GM23248 (cell line): Measurements from ENCODE around the gene SMYD1. TPM values are rescaled to one million over a fixed set of nuclear protein-coding genes. Genes with fewer than 3 reads are reported as not detected.

Source experiments
- DNase-seq: peaks from one replicate; pipeline ENCODE4 v3.0.0-alpha.2; 2015
- H2AFZ ChIP-seq: fragments of 200-600 bp; sonication (generic); 2 replicates; pipeline ENCODE4 v1.6.1; 2016; ENCODE audit warnings: antibody characterized with exemption
- H3F3A ChIP-seq: fragments of 200-600 bp; sonication (generic); 2 replicates; pipeline ENCODE4 v1.6.1; 2016; ENCODE audit warnings: mild to moderate bottlenecking, antibody characterized with exemption, mixed run types; ENCODE audit not compliant: insufficient read depth
- H3K27ac ChIP-seq: fragments of 200-600 bp; sonication (generic); 2 replicates; pipeline ENCODE4 v1.5.1; 2016; ENCODE audit warnings: mild to moderate bottlenecking
- H3K27me3 ChIP-seq: fragments of 200-600 bp; sonication (generic); replicated peaks from 2 replicates; pipeline ENCODE4 v1.6.1; 2016; ENCODE audit warnings: mild to moderate bottlenecking; ENCODE audit not compliant: insufficient read depth
- H3K36me3 ChIP-seq: fragments of 200-600 bp; sonication (generic); 2 replicates; pipeline ENCODE4 v1.6.1; 2016; ENCODE audit warnings: low read depth, mild to moderate bottlenecking
- H3K4me1 ChIP-seq: fragments of 200-600 bp; sonication (generic); 2 replicates; pipeline ENCODE4 v1.6.1; 2016; ENCODE audit warnings: mild to moderate bottlenecking; ENCODE audit not compliant: insufficient read depth
- H3K4me2 ChIP-seq: fragments of 200-600 bp; sonication (generic); one replicate; pipeline ENCODE4 v1.6.1; 2016; ENCODE audit warnings: mild to moderate bottlenecking; ENCODE audit not compliant: unreplicated experiment
- H3K4me3 ChIP-seq: fragments of 200-600 bp; sonication (generic); 2 replicates; pipeline ENCODE4 v1.5.1; 2016; ENCODE audit warnings: mild to moderate bottlenecking
- H3K79me2 ChIP-seq: fragments of 200-600 bp; sonication (generic); 2 replicates; pipeline ENCODE4 v1.6.1; 2016; ENCODE audit warnings: mild to moderate bottlenecking; ENCODE audit not compliant: insufficient read depth
- H3K9ac ChIP-seq: fragments of 200-600 bp; sonication (generic); 2 replicates; pipeline ENCODE4 v1.6.1; 2016; ENCODE audit warnings: mild to moderate bottlenecking
- H3K9me2 ChIP-seq: fragments of 200-600 bp; sonication (generic); 2 replicates; pipeline ENCODE4 v1.6.1; 2016; ENCODE audit warnings: mixed run types, mild to moderate bottlenecking, moderate library complexity; ENCODE audit not compliant: insufficient read depth
- H3K9me3 ChIP-seq: fragments of 200-600 bp; sonication (generic); one replicate; pipeline ENCODE4 v1.6.1; 2017; ENCODE audit warnings: low read depth
- H4K20me1 ChIP-seq: fragments of 200-600 bp; sonication (generic); 2 replicates; pipeline ENCODE4 v1.6.0; 2016; ENCODE audit not compliant: insufficient read depth
- EZH2 ChIP-seq: fragments of 200-600 bp; sonication (generic); IDR thresholded peaks from 2 replicates; pipeline ENCODE4 v1.6.1; 2018; ENCODE audit warnings: antibody characterized with exemption, mild to moderate bottlenecking; ENCODE audit not compliant: insufficient read depth, poor library complexity, severe bottlenecking
- EZH2phosphoT487 ChIP-seq: fragments of 200-600 bp; sonication (generic); IDR thresholded peaks from 2 replicates; pipeline ENCODE4 v1.6.1; 2018; ENCODE audit warnings: antibody characterized with exemption, moderate library complexity, mild to moderate bottlenecking, low read depth; ENCODE audit not compliant: insufficient read depth
- WGBS, 2 experiments: methylation state at CpG; one replicate each; pipeline ENCODE4 v1.1.6; 2015 to 2017; ENCODE audit warnings: low lambda C conversion rate in 2 of 2, low coverage in 1 of 2; ENCODE audit errors: missing lambda C conversion rate in 2 of 2; 5-methylcytosine and 5-hydroxymethylcytosine counted together
- in situ Hi-C: fragments of 300-500 bp; cut with MboI; formaldehyde crosslinking; loops from 2 replicates; pipeline ENCODE4 v1.15.0; 2020
- polyA plus RNA-seq: library from polyadenylated mRNA; unstranded; fragments of >200 nt; fragmentation: Nextera tagmentation; extraction: Ambion mirVana; gene quantifications from 2 replicates; pipeline ENCODE4 v1.2.1, GENCODE V29; 2016
- total RNA-seq: library from RNA; depleted of rRNA; stranded (reverse); fragments of >200 nt; shearing (Covaris generic); gene quantifications from 2 replicates; pipeline ENCODE4 v1.2.3, GENCODE V29; 2014

SMYD1 gene
- total and polyA plus RNA-seq, 2 experiments from 2014 or later, result not detected

GRCh38 chr2:88127888-88128653, 60.4 kb downstream of the SMYD1 start, which contains the start of gene FABP1:
Gene FABP1, minus strand, starts transcription at chr2:88128062. Its CDS starts 45 bp downstream, at chr2:88128017.
- in situ Hi-C loops, result no loop called here
- H3K4me1 ChIP-seq, result no peaks in the 10 kb centered on the region
- no peaks in the 10 kb centered on the region for H3K36me3 ChIP-seq
- no peak within 1 kb of the TSS for H3K4me3 ChIP-seq
- DNase-seq, result no peak
- H3K4me2 ChIP-seq, result no peak within 1 kb of the TSS
- TF ChIP-seq EZH2phosphoT487, result no peak
- no peak for TF ChIP-seq EZH2
- H4K20me1 ChIP-seq, result no peaks in the 10 kb centered on the region
- WGBS, 2 experiments, result 64 to 66% methylated on average over 12 of the region's 12 CpGs
- no peaks in the 10 kb centered on the region for H3K9me2 ChIP-seq
- H3K9me3 ChIP-seq, result no peaks in the 10 kb centered on the region
- no peaks in the 10 kb centered on the region for H3K79me2 ChIP-seq
- no peak within 1 kb of the TSS for H3K9ac ChIP-seq
- no peak within 1 kb of the TSS for H3K27ac ChIP-seq
- no peaks in the 10 kb centered on the region for H3F3A ChIP-seq
- H3K27me3 ChIP-seq, result peaks cover 16% of the 10 kb centered on the region; the same call in 1 of the 2 replicates
- H2AFZ ChIP-seq, result no peak within 1 kb of the TSS

GRCh38 chr2:88128654-88129312, 61.2 kb downstream of the SMYD1 start:
- Histone ChIP-seq H3K9me2 (no peaks in the 10 kb centered on the region), H3K9me3 (no peaks in the 10 kb centered on the region), H3K4me3 (no peak overlapping the region), H3F3A (no peaks in the 10 kb centered on the region), H3K4me1 (no peaks in the 10 kb centered on the region), H3K9ac (no peak overlapping the region), H2AFZ (no peak overlapping the region), H3K4me2 (no peak overlapping the region), H3K79me2 (no peaks in the 10 kb centered on the region), H3K36me3 (no peaks in the 10 kb centered on the region), H3K27me3 (peaks cover 14% of the 10 kb centered on the region; the same call in 1 of the 2 replicates), H3K27ac (no peak overlapping the region), H4K20me1 (no peaks in the 10 kb centered on the region)
- no peak for DNase-seq
- in situ Hi-C loops, result no loop called here
- 62 to 71% methylated on average over 7 of the region's 7 CpGs for WGBS, 2 experiments
- TF ChIP-seq EZH2phosphoT487, result no peak
- no peak for TF ChIP-seq EZH2

GRCh38 chr2:88129313-88129959, 61.8 kb downstream of the SMYD1 start:
- in situ Hi-C loops, result no loop called here
- Histone ChIP-seq H3K27ac (no peak overlapping the region), H3F3A (no peaks in the 10 kb centered on the region), H4K20me1 (no peaks in the 10 kb centered on the region), H3K79me2 (no peaks in the 10 kb centered on the region), H3K36me3 (no peaks in the 10 kb centered on the region), H3K9me3 (no peaks in the 10 kb centered on the region), H3K9me2 (no peaks in the 10 kb centered on the region), H3K4me2 (no peak overlapping the region), H2AFZ (no peak overlapping the region), H3K9ac (no peak overlapping the region), H3K4me1 (no peaks in the 10 kb centered on the region), H3K4me3 (no peak overlapping the region), H3K27me3 (peaks cover 8% of the 10 kb centered on the region)
- TF ChIP-seq EZH2, result no peak
- no peak for TF ChIP-seq EZH2phosphoT487
- WGBS, 2 experiments, result 53 to 58% methylated on average over 7 of the region's 7 CpGs
- DNase-seq, result no peak

GRCh38 chr2:88131201-88131998, 63.8 kb downstream of the SMYD1 start:
- H3K36me3 ChIP-seq, result no peaks in the 10 kb centered on the region
- no peaks in the 10 kb centered on the region for H3K9me2 ChIP-seq

More at GRCh38 chr2:88131201-88131998, 63.8 kb downstream of the SMYD1 start:
- TF ChIP-seq EZH2 (no peak), EZH2phosphoT487 (no peak)
- no peak overlapping the region for H3K4me3 ChIP-seq
- H2AFZ ChIP-seq, result no peak overlapping the region
- peaks cover 7% of the 10 kb centered on the region for H3K27me3 ChIP-seq
- H3K9ac ChIP-seq, result no peak overlapping the region
- H4K20me1 ChIP-seq, result no peaks in the 10 kb centered on the region
- no peak for DNase-seq
- no peaks in the 10 kb centered on the region for H3K4me1 ChIP-seq
- H3K4me2 ChIP-seq, result no peak overlapping the region
- H3K27ac ChIP-seq, result no peak overlapping the region
- H3F3A ChIP-seq, result no peaks in the 10 kb centered on the region
- no peaks in the 10 kb centered on the region for H3K9me3 ChIP-seq
- in situ Hi-C loops, result no loop called here
- 54 to 56% methylated on average over 9 of the region's 9 CpGs for WGBS, 2 experiments
- no peaks in the 10 kb centered on the region for H3K79me2 ChIP-seq
